ENCODE data around the gene EIF4A3. TPM values are rescaled to one million over a fixed set of nuclear protein-coding genes. Genes with fewer than 3 reads are reported as not detected.

Gene EIF4A3
- total RNA-seq, 2 donors from 2014 or later, result 99.8 to 114 TPM

DNA sequence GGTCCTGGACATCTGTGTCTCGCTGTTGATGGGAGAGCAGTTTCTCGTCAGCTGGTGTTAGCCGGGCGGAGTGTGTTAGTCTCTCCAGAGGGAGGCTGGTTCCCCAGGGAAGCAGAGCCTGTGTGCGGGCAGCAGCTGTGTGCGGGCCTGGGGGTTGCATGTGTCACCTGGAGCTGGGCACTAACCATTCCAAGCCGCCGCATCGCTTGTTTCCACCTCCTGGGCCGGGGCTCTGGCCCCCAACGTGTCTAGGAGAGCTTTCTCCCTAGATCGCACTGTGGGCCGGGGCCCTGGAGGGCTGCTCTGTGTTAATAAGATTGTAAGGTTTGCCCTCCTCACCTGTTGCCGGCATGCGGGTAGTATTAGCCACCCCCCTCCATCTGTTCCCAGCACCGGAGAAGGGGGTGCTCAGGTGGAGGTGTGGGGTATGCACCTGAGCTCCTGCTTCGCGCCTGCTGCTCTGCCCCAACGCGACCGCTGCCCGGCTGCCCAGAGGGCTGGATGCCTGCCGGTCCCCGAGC, 27.6 kb downstream of the EIF4A3 start:
- Histone ChIP-seq H3K36me3 (no peaks in the 10 kb centered on the region), H3K9ac (ENCODE audit: low read depth in 2 of 2, low read length in 2 of 2) (no peak overlapping the region), H3K4me3 (no peak overlapping the region), H3K4me1 (no peaks in the 10 kb centered on the region), H3K27me3 (no peaks in the 10 kb centered on the region), H3K27ac (no peak overlapping the region), H3K9me3 (no peaks in the 10 kb centered on the region)
- DNase-seq, result no peak
- TF ChIP-seq, protein P1, sequence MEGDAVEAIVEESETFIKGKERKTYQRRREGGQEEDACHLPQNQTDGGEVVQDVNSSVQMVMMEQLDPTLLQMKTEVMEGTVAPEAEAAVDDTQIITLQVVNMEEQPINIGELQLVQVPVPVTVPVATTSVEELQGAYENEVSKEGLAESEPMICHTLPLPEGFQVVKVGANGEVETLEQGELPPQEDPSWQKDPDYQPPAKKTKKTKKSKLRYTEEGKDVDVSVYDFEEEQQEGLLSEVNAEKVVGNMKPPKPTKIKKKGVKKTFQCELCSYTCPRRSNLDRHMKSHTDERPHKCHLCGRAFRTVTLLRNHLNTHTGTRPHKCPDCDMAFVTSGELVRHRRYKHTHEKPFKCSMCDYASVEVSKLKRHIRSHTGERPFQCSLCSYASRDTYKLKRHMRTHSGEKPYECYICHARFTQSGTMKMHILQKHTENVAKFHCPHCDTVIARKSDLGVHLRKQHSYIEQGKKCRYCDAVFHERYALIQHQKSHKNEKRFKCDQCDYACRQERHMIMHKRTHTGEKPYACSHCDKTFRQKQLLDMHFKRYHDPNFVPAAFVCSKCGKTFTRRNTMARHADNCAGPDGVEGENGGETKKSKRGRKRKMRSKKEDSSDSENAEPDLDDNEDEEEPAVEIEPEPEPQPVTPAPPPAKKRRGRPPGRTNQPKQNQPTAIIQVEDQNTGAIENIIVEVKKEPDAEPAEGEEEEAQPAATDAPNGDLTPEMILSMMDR (IDR thresholded peaks at IDR 0.05), result no peak
- intact Hi-C loops (cut with DNase I), result no loop called here

DNA sequence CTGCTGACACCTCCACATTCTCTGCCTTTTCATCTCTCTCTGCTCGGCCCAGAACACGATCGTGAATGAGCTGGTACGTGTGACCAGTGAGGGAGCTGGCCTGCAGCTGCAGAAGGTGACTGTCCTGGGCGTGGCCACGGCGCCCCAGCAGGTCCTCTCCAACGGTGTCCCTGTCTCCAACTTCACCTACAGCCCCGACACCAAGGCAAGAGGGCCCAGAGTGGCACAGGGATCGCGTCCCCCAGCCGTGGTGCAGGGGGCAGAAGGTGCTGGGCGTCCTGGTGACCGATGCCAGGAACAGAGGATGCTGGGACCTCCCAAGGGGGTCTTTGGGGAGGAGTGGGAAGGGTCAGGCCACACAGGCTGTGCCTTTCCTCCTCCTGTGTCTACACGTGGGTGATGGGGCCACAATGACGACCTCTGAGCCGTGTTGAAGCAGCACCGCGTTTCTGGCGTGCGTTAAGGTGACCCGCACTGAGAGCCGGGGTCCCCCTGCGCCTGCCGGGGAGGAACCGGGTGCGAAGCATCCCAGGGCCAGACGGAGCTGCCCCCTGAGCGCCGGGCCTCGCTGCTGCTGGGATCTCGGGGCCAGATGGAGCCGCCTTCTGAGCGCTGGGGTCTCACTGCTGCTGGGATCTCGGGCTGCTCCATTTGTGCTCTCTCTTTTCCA, 28.2 kb downstream of the EIF4A3 start:
- H3K9ac ChIP-seq (ENCODE audit: low read depth in 2 of 2, low read length in 2 of 2), result no peak overlapping the region
- intact Hi-C loops (cut with DNase I), result no loop called here
- H3K27ac ChIP-seq, result no peak overlapping the region
- H3K9me3 ChIP-seq, result no peaks in the 10 kb centered on the region
- no peaks in the 10 kb centered on the region for H3K27me3 ChIP-seq
- H3K4me3 ChIP-seq, result no peak overlapping the region
- DNase-seq, result no peak
- no peaks in the 10 kb centered on the region for H3K36me3 ChIP-seq
- no peaks in the 10 kb centered on the region for H3K4me1 ChIP-seq
- TF ChIP-seq, protein P1 (IDR thresholded peaks at IDR 0.05), result no peak

- no peaks in the 10 kb centered on the region for H3K27me3 ChIP-seq
- intact Hi-C loops (cut with DNase I), result no loop called here
- TF ChIP-seq, protein P1 (IDR thresholded peaks at IDR 0.05), result no peak
- no peaks in the 10 kb centered on the region for H3K9me3 ChIP-seq
- H3K9ac ChIP-seq (ENCODE audit: low read depth in 2 of 2, low read length in 2 of 2), result no peak overlapping the region
- H3K4me1 ChIP-seq, result no peaks in the 10 kb centered on the region
- H3K27ac ChIP-seq, result no peak overlapping the region
- no peak overlapping the region for H3K4me3 ChIP-seq
- H3K36me3 ChIP-seq, result no peaks in the 10 kb centered on the region
- DNase-seq, result no peak
These were observed 29.2 kb downstream of the EIF4A3 start for GRCh38 chr17:80117491-80118401.

DNA sequence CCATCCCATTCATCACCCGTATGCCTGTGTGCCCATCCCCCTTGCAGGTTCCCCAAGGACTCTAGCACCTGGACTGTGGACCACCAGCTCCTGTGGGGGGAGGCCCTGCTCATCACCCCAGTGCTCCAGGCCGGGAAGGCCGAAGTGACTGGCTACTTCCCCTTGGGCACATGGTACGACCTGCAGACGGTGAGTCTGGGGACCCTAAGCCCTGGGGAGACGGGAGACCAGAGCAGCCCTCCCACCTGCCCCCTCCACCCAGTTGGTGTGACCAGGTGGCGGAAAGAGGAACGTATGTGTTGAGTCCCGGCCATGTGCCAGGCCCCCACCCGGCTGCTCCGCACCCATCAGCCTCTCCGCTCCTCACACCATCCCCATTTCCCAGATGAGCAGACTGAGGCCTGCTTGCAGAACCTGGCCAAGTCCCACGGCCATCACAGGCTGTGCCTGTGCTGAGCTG, 30.0 kb downstream of the EIF4A3 start:
- intact Hi-C loops (cut with DNase I), result no loop called here
- DNase-seq, result no peak
- H3K9ac ChIP-seq (ENCODE audit: low read depth in 2 of 2, low read length in 2 of 2), result no peak overlapping the region

More for the DNA sequence above, 30.0 kb downstream of the EIF4A3 start:
- TF ChIP-seq, protein P1 (IDR thresholded peaks at IDR 0.05), result no peak
- H3K4me1 ChIP-seq, result no peaks in the 10 kb centered on the region
- no peaks in the 10 kb centered on the region for H3K9me3 ChIP-seq
- no peaks in the 10 kb centered on the region for H3K27me3 ChIP-seq
- H3K27ac ChIP-seq, result no peak overlapping the region
- no peaks in the 10 kb centered on the region for H3K36me3 ChIP-seq
- H3K4me3 ChIP-seq, result no peak overlapping the region

Measured in colonic mucosa (tissue), 4 donors.